Thyroid gland (tissue), 4 donors: ENCODE data around the gene COPZ2. TPM values are rescaled to one million over a fixed set of nuclear protein-coding genes. Genes with fewer than 3 reads are reported as not detected.

ENCODE experiments used
- DNase-seq, 2 donors: peaks; one replicate each; pipeline ENCODE4 v3.0.0-alpha.2; 2019
- H3K27ac ChIP-seq, 3 donors: fragments of 200-600 bp; sonication (generic); 1 replicate in 2 of 3; 2 replicates in 1 of 3; pipeline ENCODE4 v1.5.1; 2016 to 2019; ENCODE audit warnings: mild to moderate bottlenecking in 1 of 3, moderate library complexity in 1 of 3
- H3K27me3 ChIP-seq: fragments of 200-600 bp; sonication (generic); one replicate; pipeline ENCODE4 v1.5.1; 2019
- H3K36me3 ChIP-seq, 2 donors: fragments of 200-600 bp; sonication (generic); one replicate each; pipeline ENCODE4 v1.5.1; 2016 to 2019
- H3K4me1 ChIP-seq, 2 donors: fragments of 200-600 bp; sonication (generic); one replicate each; pipeline ENCODE4 v1.5.1; 2017 to 2019
- H3K4me3 ChIP-seq, 3 donors: fragments of 200-600 bp; sonication (generic); replicated peaks in 1 of 3; 1 replicate in 2 of 3; 2 replicates in 1 of 3; pipeline ENCODE4 v1.5.1; 2016; ENCODE audit warnings: mild to moderate bottlenecking in 1 of 3
- H3K9me3 ChIP-seq: fragments of 200-600 bp; sonication (generic); one replicate; pipeline ENCODE4 v1.5.1; 2017
- POLR2A ChIP-seq, 2 donors: fragments of 450-650 bp; IDR thresholded peaks; one replicate each; pipeline ENCODE4 v1.6.1; 2017; ENCODE audit warnings: antibody characterized with exemption in 2 of 2, mild to moderate bottlenecking in 2 of 2, moderate library complexity in 1 of 2
- WGBS, 2 donors: methylation state at CpG; one replicate each; pipeline ENCODE4 v1.1.5; 2017; 5-methylcytosine and 5-hydroxymethylcytosine counted together
- intact Hi-C: fragments of 100-400 bp; cut with DNase I; formaldehyde crosslinking; loops from one replicate; pipeline ENCODE4 v1.15.1; 2023
- total RNA-seq, 4 donors: library from RNA; depleted of rRNA; stranded (reverse); fragments of >200 nt; gene quantifications; one replicate each; pipeline ENCODE4 v1.2.3, GENCODE V29; 2016
- TF ChIP-seq, protein P1 (sequence below), 6 experiments: fragments of 200-600 bp in 3 of 6; fragments of 450-650 bp in 3 of 6; sonication (generic) in 3 of 6; IDR thresholded peaks; one replicate each; pipeline ENCODE4 v1.5.1; 2016 to 2019; ENCODE audit warnings: antibody characterized with exemption in 6 of 6, mild to moderate bottlenecking in 2 of 6, inconsistent platforms in 1 of 6, moderate library complexity in 1 of 6

COPZ2 gene
- total RNA-seq, 4 donors from 2014 or later, result 19.3 to 55.8 (median 45.2) TPM

DNA sequence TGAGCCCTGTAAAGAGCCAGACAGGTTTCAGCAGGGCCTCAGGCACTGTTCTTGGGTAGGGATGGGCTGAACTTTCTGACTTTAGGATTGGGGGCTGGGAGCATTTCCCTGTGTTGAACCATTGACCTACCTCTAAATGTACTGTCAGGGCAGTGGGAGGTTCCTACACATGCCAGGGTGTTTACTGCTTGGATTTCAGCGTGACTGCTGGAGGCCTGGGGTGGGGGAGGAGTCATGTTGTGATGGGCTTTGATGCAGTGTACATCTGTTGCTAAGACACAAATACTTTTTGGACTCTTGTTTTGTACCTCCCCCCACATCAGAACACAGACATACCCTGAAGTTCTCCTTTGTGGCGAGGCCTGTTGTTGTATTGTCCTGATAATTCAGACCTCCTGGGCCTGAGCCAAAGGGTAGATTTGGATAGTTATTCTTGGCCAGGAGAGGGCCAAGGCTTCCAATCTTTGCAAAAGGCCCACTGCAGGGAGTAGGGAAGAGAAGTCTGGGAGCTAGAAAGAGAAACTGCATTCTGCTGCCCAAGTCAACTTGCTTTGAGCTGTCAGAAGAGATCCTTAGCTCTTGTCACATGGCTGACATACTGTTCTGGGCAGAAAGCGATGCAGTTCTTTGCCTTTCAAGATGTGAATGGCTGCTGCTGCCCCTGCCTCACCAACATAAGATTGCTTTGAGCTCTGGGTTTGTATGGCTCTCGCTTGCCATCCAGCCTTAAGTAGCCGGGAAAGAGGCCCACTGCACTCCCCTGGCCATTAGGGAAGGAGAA lies 14.3 kb upstream of the COPZ2 start:
- TF ChIP-seq, protein P1, sequence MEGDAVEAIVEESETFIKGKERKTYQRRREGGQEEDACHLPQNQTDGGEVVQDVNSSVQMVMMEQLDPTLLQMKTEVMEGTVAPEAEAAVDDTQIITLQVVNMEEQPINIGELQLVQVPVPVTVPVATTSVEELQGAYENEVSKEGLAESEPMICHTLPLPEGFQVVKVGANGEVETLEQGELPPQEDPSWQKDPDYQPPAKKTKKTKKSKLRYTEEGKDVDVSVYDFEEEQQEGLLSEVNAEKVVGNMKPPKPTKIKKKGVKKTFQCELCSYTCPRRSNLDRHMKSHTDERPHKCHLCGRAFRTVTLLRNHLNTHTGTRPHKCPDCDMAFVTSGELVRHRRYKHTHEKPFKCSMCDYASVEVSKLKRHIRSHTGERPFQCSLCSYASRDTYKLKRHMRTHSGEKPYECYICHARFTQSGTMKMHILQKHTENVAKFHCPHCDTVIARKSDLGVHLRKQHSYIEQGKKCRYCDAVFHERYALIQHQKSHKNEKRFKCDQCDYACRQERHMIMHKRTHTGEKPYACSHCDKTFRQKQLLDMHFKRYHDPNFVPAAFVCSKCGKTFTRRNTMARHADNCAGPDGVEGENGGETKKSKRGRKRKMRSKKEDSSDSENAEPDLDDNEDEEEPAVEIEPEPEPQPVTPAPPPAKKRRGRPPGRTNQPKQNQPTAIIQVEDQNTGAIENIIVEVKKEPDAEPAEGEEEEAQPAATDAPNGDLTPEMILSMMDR (IDR thresholded peaks at IDR 0.05), result peak in 1 of 6 experiments; percentile 25
- no peak for TF ChIP-seq POLR2A (IDR thresholded peaks at IDR 0.05)
- Histone ChIP-seq H3K4me1 (peaks cover 64 to 65% of the 10 kb centered on the region in 2 donors), H3K36me3 (peaks cover 7 to 13% of the 10 kb centered on the region in 2 donors), H3K4me3 (peak overlapping the region in 1 of 3 donors; percentile 15), H3K27ac (peak overlapping the region; percentile 92 to 97 (median 95)), H3K27me3 (no peaks in the 10 kb centered on the region), H3K9me3 (no peaks in the 10 kb centered on the region)
- DNase-seq, result peak; percentile 54 to 60
- intact Hi-C loops, result no loop called here
- 33 to 46% methylated on average over 4 to 5 of the region's 5 CpGs for WGBS, 2 donors

DNA sequence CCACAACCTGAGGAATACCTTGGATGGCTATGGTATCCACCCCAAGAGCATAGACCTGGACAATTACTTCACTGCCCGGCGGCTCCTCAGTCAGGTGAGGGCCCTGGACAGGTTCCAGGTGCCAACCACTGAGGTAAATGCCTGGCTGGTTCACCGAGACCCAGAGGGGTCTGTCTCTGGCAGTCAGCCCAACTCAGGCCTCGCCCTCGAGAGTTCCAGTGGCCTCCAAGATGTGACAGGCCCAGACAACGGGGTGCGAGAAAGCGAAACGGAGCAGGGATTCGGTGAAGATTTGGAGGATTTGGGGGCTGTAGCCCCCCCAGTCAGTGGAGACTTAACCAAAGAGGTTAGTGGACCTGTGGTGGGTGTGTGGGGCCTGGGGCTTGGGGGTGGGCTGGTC lies 13.7 kb upstream of the COPZ2 start:
- TF ChIP-seq POLR2A (IDR thresholded peaks at IDR 0.05), result no peak
- TF ChIP-seq, protein P1 (IDR thresholded peaks at IDR 0.05), result no peak
- Histone ChIP-seq H3K4me3 (peak overlapping the region in 1 of 3 donors; percentile 15), H3K27ac (peak overlapping the region; percentile 92 to 97 (median 95)), H3K4me1 (peaks cover 64 to 71% of the 10 kb centered on the region in 2 donors), H3K9me3 (no peaks in the 10 kb centered on the region), H3K27me3 (no peaks in the 10 kb centered on the region), H3K36me3 (peaks cover under 1 to 7% of the 10 kb centered on the region in 2 donors)
- intact Hi-C loops, result no loop called here
- 37 to 67% methylated on average over 7 to 10 of the region's 10 CpGs for WGBS, 2 donors
- peak; percentile 78 to 85 for DNase-seq

DNA sequence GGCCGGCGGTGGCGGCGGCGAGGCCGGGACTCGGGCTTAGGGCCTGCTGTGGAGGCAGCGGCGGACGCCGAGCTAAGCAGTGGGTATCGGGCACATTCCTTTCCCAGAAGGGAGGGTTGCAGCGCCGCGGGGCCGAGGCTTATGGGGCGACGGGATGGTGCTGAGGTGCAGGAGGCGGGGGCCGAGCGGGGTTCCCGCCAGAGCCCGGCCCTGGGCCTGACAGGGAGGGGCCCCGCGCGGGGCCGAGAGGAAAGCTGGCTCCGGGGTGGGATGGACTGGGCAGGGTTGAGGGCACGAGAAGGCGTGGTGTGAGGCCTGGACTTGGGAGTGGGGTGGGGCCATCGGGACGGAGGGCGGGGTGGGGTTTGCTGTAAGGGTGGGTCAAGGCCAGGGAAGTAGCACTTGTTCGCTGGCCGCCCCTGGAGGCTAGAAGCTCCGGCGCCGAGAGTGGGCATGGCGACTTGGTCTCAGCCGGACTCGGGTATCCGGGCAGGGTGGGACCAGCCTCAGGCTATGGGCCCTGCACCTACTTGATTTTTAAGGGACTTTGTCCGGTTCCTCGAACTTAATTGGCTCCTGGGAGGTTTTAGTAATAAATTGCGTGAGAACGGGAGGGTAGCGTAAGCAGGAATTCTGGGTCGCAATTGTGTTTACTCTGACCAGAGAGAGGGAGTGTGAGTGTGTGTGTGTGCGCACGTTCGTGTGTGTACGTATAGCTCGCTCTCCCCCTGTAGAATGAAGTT lies 11.0 kb upstream of the COPZ2 start:
- Histone ChIP-seq H3K27ac (peak overlapping the region; percentile 92 to 97 (median 95)), H3K4me1 (peaks cover 47 to 51% of the 10 kb centered on the region in 2 donors), H3K27me3 (no peaks in the 10 kb centered on the region), H3K4me3 (peak overlapping the region; percentile 55 to 63 (median 62)), H3K9me3 (no peaks in the 10 kb centered on the region), H3K36me3 (peaks cover 0 to 5% of the 10 kb centered on the region in 2 donors)
- 1% methylated on average over 22 to 31 of the region's 53 CpGs for WGBS, 2 donors
- TF ChIP-seq, protein P1 (IDR thresholded peaks at IDR 0.05), result no peak
- TF ChIP-seq POLR2A (IDR thresholded peaks at IDR 0.05), result peak; percentile 83 to 85
- peak; percentile 93 to 94 for DNase-seq
- intact Hi-C loops, result no loop called here

DNA sequence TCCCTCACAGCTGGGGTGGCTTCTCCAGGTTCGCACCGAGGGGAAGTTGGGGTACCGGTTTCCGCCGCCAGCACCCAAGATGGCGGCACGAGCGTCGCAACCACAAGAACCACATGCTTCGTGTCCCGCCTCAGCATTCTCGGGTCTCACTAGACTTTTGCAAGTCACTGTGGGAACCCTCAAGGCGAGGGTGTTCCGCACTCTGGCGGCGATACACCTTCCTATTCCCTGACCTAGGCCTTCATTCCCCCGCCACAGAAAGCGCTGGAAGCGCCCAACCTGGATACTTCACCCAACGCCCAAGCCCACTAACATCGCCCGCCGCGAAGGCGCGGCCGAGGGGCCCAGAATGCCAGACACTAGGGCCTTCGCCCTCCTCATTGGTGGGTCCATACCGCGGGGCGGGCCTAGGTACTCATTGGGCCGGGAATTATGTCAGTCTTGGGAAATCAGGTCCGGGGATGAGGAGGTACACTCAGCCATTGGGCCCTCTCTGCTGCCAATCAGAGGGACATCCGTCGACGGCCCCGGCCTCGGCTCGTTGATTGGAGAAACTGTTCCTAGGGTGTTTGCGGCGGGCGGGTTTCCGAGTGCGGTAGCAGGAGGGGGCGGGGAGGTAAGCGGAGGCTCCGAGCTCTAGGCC lies 10.3 kb upstream of the COPZ2 start, which contains the start of gene NFE2L1:
Gene NFE2L1 (plus strand): TSS at position 619 of the 643 bp plus-strand sequence. CDS start 2,760 bp downstream, outside the sequence.
- Histone ChIP-seq H3K4me1 (peaks cover 40 to 44% of the 10 kb centered on the region in 2 donors), H3K4me3 (peak within 1 kb of the TSS; percentile 55 to 63 (median 62)), H3K27me3 (no peaks in the 10 kb centered on the region), H3K36me3 (peaks cover 0 to 5% of the 10 kb centered on the region in 2 donors), H3K9me3 (no peaks in the 10 kb centered on the region), H3K27ac (peak within 1 kb of the TSS; percentile 92 to 97 (median 95))
- TF ChIP-seq, protein P1 (IDR thresholded peaks at IDR 0.05), result no peak
- peak; percentile 29 to 66 for TF ChIP-seq POLR2A (IDR thresholded peaks at IDR 0.05)
- intact Hi-C loops, result no loop called here
- peak; percentile 100 for DNase-seq
- WGBS, 2 donors, result 1% methylated on average over 12 to 33 of the region's 47 CpGs
